Measurements from ENCODE around the gene AGAP6.
A peak's percentile ranks its signal among the peaks of the same experiment; 100 is the strongest.
"Not testable (repeated sequence)": the region's sequence is repeated elsewhere in the genome, so short reads cannot be mapped to it uniquely, and the experiment has no call there.

- peak; percentile 34 for TF ChIP-seq CTCF (IDR thresholded peaks at IDR 0.05; ENCODE audit: poor library complexity, severe bottlenecking)
- peak; percentile 98 for TF ChIP-seq MXI1 (conservative IDR thresholded peaks at IDR 0.05; ENCODE audit: poor library complexity, severe bottlenecking)
- not testable (repeated sequence) for TF ChIP-seq RAD21 (conservative IDR thresholded peaks at IDR 0.05)
- TF ChIP-seq POLR2AphosphoS5 (IDR thresholded peaks at IDR 0.05) = peak; percentile 75
- peak; percentile 34 for TF ChIP-seq REST (IDR thresholded peaks at IDR 0.05; ENCODE audit: borderline replicate concordance)
- TF ChIP-seq EP300 (conservative IDR thresholded peaks at IDR 0.05; ENCODE audit: poor library complexity, severe bottlenecking) = peak; percentile 33
Measured at GRCh38 chr10:49941447-49942338, 46.5 kb upstream of the AGAP6 start, which contains the start of the genes PARG and TIMM23B.

Measured in neural cell (in vitro differentiated cells).